Left hindlimb (tissue), 1 donor: Measurements from ENCODE around the gene SFI1.
A peak's percentile ranks its signal among the peaks of the same experiment; 100 is the strongest.
"Not testable (repeated sequence)": the region's sequence is repeated elsewhere in the genome, so short reads cannot be mapped to it uniquely, and the experiment has no call there.

ENCODE experiments used
- DNase-seq: peaks from one replicate; pipeline ENCODE4 v3.0.0-alpha.2; 2018

Gene SFI1, protein sequence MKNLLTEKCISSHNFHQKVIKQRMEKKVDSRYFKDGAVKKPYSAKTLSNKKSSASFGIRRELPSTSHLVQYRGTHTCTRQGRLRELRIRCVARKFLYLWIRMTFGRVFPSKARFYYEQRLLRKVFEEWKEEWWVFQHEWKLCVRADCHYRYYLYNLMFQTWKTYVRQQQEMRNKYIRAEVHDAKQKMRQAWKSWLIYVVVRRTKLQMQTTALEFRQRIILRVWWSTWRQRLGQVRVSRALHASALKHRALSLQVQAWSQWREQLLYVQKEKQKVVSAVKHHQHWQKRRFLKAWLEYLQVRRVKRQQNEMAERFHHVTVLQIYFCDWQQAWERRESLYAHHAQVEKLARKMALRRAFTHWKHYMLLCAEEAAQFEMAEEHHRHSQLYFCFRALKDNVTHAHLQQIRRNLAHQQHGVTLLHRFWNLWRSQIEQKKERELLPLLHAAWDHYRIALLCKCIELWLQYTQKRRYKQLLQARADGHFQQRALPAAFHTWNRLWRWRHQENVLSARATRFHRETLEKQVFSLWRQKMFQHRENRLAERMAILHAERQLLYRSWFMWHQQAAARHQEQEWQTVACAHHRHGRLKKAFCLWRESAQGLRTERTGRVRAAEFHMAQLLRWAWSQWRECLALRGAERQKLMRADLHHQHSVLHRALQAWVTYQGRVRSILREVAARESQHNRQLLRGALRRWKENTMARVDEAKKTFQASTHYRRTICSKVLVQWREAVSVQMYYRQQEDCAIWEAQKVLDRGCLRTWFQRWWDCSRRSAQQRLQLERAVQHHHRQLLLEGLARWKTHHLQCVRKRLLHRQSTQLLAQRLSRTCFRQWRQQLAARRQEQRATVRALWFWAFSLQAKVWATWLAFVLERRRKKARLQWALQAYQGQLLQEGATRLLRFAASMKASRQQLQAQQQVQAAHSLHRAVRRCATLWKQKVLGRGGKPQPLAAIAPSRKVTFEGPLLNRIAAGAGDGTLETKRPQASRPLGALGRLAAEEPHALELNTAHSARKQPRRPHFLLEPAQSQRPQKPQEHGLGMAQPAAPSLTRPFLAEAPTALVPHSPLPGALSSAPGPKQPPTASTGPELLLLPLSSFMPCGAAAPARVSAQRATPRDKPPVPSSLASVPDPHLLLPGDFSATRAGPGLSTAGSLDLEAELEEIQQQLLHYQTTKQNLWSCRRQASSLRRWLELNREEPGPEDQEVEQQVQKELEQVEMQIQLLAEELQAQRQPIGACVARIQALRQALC

DNA sequence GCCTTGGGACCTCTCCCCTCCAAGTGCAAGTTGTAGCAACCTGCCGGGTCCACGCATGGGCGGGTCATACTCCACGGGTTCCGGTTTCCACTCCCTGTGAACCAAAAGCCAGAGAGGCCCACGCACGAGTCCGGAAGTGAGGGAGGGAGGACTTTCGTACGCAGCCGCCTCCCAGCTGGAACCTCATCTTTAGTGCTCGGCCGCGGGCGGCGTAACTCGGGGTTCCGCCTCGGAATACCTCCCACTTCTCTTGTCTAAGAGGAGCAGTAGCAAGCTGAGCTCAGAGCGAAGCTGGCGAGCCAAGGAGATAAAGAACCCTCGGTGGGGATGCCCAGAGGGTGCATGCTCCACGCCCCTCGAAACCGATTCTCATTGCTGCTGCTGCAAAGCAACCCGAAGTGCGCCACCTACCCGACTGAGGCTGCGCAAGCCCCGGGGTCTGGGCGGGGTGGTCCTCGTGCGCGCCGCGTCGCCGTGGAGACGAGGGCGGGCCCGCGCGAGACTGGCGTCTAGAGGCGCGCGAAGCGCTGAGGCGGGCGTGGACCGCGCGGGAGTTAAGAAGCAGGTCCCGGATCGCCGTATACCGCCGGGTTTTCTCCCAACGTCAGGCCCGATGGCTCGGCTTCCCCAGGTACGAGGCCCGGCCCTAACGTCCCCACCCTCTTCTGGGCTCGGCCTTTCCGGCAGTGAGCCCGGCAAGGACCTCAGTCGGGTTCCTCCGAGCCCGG is at the start of gene SFI1:
Gene SFI1 (plus strand): TSS at position 530 of the 728 bp plus-strand sequence. CDS start 11,749 bp downstream, outside the sequence.
- DNase-seq = peak; percentile 95

DNA sequence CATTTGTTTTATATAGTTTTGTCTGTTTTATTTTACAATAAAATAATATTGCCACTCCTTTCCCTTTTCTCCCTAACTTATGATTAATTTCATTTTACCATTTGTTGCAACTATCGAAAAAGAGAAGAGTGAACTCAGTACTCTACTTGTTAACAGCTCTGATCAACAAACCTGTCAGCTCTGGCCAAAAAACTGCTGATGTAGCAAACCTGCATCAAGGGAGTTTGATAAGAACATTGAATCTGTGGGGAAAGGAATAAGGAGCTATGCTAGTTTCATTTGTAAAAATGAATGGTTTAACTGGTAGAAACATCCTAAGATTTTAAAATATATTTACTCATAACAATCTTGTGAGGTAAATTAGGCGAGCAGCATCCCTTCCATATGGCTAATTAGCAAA is 49.6 kb upstream of the SFI1 start:
- no peak for DNase-seq

DNA sequence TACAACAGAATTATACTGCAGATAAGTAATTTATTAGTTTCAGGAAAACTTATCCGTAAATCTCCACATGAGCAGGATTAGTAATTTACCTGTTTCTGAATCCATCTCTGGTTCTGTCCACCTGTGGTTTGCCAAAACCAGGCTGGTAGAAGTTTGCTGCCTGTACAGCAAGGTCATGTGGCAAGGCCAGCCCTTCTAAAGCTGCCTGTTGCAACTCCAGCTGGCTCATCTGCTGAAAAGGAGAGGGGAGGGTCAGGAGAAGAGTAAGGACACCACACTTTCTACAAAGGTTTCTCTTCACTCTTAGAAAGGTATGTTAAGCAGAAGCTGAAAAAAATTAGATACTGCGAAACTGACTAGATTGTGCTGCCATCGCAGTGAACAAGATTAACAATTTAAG is 49.0 kb upstream of the SFI1 start:
- DNase-seq = no peak

DNA sequence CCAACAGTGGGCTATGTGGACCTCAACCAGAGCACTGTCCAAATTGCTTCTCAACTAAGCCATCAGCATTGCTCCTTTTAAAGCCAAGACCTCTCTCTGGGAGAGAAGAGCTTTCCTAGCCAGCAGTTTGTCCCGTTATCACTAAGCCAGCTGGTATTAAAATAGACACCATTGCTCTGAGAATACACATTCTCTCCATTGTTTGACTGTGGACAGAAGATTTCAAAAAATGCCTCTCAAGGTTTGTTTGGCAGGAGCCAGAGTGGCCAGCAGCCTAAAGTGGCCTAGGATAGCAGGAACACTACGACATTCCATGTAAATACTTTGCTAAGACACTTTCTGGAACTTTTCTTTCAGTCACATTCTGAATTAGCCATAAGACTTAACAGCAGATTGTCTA is 48.0 kb upstream of the SFI1 start:
- no peak for DNase-seq

DNA sequence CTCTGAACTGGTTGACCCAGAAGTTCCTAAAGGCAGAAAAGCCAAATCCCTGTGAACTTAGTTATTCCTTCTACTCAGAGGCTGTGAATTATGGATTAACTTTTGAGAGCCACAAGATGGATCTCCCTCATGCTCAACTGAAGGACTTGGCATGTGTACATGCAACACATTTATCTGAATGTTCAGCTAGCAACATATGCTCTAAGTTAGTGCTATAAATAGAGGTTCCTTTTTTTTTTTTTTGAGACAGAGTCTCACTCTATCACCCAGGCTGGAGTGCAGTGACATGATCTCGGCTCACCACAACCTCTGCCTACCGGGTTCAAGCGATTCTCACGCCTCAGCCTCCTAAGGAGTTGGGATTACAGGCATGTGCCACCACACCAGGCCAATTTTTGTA is 46.8 kb upstream of the SFI1 start:
- DNase-seq = no peak

DNA sequence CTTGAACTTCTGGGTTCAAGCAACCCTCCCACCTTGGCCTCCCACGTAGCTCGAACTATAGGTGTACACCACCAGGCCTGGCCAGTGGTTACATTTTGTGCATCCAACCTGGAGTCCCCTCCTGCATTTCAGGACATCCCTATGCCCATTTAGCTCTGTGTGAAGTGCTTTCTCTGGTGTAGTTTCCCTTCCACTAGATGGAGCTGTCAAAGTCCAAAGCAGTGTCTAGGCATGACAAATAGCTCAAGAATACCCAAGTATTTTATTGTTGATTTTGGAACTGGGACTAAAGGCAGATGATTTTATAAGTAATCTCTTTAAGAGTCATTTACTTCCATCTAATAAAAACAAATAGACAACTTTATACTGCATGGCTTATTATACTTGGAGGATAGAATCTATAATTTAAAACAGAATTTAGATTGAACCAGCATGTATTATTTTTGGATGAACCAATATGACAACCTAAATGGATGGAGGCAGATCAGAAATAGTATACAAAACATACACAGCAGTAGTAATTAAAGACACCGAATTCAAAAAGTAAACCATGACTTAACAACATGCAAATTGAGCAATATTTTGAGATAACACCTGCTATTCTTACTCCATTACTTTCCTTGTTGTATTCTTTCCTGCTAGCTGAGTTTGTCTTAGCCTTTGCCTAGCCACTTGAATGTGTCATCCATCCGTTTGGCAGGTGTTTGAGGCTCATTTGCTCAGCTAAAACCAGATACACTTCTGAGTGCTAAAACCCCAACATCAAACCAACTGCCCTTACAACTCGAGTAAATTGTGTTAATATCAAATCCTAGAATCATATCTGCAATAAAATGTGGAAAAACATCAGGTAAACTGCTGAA is 44.4 kb upstream of the SFI1 start:
- DNase-seq = no peak

DNA sequence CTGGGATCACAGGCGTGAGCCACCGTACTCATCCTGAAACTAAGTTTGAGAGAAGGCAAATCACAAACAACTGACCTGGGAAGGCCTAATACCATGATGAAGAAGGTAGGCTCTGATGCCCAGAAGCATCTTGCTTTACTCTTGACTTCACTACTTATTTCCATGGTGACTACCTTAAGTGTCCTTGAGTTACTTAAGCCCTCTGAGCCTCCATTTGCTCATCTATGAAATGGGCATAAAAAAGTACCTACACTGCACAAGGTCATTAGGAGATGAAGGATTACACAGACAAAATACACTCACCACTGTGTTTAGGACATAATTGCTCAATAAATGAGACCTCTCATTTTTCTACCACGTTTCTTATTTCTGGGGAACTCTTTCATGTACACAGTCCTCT is 34.6 kb upstream of the SFI1 start:
- no peak for DNase-seq

DNA sequence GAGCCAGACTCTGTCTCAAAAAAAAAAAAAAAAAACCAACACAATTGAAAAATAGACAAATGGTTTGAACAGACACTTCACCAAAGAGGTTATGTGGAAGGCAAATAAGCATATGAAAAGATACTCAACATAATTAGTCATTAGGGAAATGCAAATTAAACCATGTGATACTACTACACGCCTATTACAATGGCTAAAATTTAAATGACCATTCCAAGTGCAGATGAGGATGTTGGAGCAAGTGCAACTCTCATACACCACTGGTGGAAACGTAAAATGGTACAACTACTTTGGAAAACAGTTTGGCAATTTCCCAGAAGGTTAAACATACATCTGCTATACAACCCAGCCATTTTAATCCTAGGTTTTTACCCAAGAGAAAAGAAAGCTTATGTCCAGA is 31.0 kb upstream of the SFI1 start:
- DNase-seq = no peak

DNA sequence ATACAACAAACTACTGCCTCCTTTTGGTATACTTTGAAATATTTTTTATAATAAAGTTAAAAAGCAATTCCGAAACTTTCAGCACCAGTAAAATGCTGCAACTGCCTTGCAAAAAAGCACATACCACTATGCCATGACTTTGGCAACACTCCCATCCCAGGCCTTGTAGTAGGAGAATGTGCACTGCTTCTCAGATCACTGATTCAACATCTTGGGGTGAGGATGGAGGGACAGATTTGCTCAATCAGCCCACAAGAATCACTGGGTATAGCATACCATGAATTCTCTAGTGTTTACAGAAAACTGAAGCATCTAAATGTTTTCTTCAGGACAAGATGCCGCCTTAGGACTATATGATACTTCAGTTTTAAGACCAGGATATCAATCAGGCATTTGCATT is 21.6 kb upstream of the SFI1 start:
- DNase-seq = no peak

DNA sequence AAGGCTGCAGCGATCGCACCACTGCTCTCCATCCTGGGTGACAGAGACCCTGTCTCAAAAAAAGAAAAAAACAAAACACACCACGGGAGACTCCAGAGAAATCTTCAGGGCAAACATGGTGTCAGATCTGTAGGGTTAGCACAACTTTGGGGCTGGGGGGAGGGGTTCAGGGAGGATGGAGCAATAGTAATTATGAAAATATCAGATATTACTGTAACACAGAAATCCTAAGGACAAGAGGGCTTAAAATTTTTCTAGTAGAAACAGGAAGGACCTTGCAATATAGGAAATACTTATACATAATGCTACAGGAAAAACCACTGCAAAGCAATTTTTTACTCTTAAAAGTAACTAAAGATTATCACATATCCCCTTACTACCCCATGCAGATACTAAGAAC is 20.5 kb upstream of the SFI1 start:
- no peak for DNase-seq

DNA sequence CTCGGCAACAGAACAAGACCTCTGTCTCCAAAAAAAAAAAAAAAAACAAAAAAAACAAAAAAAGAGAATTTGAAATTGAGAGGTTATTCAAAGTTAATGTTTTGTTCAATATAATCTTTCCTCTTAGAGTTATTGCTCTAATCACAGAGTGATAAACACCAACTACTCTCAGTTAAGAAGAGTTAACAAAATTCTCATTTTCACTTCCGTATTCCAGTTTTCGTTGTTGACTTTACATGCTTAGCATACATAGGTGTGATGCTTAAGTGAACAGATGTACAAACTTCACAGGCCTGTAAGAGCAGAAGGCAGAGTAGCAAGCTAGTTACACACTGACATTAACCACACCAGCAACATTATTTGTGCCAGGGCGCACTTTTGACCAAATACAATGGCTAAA is 19.0 kb upstream of the SFI1 start:
- no peak for DNase-seq

DNA sequence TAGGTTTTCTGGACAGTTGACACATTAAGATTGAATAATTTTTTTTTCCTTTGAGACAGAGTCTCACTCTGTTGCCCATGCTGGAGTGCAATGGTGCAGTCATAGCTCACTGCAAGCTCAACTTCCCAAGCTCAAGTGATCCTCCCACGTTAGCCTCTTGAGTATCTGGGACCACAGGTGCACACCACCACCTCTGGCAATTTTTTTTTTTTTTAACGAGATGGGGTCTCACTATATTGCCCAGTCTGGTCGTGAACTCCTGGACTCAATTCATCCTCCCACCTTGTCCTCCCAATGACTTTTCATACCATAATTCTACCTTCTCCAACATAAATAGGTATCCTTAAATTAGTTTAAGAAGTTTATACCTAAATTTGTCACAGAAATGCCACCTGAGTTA is 15.2 kb upstream of the SFI1 start:
- no peak for DNase-seq

DNA sequence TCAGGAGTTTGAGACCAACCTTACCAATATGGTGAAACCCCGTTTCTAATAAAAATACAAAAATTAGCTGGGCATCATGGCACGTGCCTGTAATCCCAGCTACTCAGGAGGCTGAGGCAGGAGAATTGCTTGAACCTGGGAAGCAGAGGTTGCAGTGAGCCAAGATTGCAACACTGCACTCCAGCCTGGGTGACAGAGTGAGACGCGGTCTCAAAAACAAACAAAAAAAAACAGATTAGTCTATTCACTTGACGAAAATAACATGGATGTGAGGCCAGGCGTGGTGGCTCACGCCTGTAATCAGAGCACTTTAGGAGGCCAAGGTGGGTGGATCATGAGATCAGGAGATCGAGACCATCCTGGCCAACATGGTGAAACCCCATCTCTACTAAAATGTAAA is 13.9 kb upstream of the SFI1 start:
- not testable (repeated sequence) for DNase-seq

DNA sequence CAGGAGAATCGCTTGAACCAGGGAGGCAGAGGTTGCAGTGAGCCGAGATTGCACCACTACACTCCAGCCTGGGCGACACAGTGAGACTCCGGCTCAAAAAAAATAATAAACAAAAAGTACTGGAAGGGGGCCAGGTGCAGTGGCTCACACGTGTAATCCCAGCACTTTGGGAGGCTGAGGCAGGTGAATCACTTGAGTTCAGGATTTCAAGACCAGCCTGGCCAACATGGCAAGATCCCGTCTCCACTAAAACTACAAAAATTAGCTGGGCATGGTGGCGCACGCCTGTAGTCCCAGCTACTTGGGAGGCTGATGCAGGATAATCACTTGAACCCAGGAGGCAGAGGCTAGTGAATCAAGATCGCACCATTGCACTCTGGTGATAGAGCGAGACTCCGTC is 10.0 kb upstream of the SFI1 start:
- not testable (repeated sequence) for DNase-seq

DNA sequence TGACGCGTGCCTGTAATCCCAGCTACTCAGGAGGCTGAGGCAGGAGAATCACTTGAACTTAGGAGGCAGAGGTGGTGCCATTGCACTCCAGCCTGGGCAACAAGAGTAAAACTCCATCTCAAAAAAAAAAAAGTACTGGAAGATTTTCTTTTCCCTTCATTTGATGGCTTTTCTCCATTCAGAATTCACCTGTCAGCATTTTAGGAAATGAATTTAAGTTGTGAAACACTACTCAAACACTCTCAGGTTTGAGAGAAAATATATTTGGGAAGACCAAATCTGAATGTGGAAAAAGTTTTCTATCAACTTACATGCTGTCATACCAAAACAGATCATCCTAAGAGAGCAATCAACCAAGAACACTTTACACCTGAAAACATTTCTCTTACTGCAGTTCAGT is 9.4 kb upstream of the SFI1 start:
- DNase-seq = no peak

DNA sequence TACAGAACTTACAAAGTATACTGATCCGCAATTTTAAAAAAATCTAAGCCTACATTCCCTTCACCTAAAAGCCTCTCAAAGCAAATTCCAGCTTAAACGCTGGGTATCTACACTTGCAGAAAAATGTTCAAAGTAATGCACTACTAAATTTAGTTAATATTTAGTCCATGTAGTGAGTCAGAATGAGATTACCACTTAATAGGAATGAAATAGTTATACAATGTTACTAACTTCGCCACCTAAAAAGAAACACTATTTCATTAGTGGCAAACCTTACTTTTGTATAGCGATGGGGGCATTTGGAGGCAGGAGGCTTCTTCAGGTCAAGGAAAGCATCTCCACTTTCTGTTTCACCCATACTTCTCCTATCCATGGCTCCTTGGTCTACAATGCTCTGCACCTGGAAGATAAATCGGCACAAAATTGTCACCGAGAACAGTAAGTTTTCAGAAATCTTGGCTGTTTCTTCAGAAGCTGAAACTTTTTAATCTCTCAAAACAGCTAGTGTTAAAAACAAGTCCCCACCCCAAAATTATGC is 7.9 kb upstream of the SFI1 start:
- no peak for DNase-seq

DNA sequence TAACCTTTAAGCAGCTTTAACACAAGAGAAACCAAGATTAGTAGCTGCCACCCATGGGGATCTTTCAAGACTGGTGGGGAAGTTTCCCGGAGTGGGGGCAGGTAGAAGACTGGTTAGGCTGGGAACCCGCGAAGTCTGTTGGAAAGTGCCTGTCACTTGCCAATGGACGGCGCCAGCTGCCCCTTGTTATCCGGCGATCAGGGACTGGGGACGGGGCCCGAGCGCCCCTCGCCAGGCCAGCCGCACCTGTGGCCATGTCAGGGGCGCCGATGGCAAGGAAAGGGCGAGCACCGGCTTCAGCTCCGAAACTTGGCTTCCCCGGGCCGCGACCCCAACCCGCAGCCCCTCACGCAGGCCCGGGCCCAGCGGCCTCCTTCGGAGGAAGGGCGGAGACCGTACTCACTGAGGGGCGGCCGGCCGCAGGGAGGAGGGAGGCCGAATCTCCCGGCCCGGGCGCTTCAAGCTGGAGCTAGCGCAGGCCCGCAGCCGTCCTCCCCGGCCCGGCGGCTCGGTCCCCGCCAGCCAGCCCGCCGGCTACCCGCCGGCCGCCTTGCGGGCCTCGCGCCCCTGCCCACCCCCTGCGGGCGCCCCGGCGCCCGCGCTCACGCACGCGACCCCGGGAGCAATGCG is 7.2 kb upstream of the SFI1 start:
- DNase-seq = peak; percentile 56

DNA sequence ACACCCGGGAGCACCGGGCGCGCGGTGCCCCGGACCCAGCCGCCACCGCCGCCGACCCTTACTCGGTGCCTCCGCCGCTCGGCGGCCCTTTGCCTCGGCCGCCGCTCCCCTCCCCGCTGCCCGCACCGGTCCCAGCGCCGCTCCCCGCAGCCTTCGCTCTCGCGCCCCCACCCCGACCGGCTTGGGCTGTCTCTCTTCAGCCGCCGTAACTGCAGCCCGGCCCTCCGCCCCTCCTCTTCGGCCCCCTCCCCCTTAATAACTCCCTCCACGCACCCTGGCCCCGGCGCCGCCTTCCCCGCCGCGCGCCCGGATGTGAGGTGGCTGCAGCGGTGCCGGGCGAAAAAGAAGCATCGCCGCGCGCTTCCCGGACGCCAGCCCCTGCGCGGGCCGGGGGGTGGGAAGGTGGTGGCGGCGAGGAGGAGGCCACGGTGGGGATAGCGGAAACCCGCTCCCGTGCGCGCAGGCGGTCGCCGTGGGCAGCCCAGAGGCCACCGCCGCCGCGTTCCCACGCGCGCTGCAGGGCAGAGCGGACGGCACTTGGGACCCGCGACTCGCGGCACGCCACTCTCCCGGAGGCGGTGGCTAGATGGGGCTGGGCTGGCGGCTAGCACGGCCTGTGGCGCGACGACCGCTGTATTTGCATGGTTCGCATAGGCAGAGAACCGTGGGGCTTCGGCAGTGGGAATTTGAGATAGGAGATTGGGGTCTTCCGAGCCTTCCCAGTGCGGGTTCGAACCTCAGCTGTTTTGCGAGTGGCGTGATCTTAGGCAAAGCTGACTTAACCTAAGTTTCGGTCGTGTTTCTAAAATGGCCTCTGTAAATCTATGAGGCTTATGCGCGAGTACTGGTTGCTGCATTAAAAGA is 6.5 kb upstream of the SFI1 start, which contains the start of gene EIF4ENIF1:
Gene EIF4ENIF1 (minus strand): TSS at position 211 of the 864 bp plus-strand sequence. CDS start 1,124 bp downstream, outside the sequence.
- DNase-seq = peak; percentile 93

DNA sequence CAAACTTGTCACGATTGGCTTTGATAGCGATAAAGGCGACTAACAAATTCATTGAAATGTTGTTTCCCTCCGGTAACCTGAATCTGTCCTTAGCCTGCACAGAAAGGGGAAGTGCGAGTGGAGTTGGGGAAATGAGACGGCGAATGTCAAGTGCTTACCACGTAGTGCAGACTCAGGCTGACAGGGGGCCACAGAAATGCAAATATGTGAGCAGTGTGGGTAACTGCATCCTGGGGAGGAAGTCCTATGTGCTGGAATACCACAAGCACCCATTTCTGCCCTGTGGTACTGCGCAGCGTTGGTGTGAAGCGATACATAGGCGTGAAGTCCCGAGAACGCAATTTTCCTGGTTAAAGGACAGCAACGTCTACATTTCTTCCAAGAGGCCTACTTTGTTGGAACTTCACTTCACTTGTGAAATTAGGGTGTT is 5.8 kb upstream of the SFI1 start:
- DNase-seq = peak; percentile 53
